ENCODE measurements around the gene KIAA0513. TPM values are rescaled to one million over a fixed set of nuclear protein-coding genes. Genes with fewer than 3 reads are reported as not detected.

Gene KIAA0513
- total RNA-seq, 1 experiment from 2014 or later = 12.4 TPM

DNA sequence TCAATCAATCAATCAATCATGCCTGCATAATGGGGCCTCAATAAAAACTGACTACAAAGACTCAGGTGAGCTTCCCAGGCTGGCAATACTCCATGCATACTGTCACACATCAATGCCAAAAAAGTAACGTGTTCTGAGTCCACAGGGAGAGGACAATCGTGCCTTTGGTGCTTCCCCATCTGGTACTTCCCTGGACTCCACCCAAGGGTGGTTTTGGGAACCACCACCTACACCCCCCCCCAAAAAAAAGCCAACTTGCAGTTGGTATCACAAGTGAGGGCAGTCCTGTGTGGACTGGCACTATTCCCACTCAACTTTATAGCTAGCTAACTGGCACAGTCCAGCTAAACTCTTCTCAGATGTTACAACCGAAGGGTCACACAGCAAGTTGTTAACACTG lies 19.3 kb upstream of the KIAA0513 start:
- Mint-ChIP-seq H3K4me3 (ENCODE audit: low read depth, unreplicated experiment) (peak overlapping the region; percentile 45), H3K36me3 (ENCODE audit: insufficient read depth, unreplicated experiment) (peaks cover 54% of the 10 kb centered on the region), H3K27ac (ENCODE audit: unreplicated experiment) (no peak overlapping the region), H3K4me1 (ENCODE audit: low read depth, unreplicated experiment) (peaks cover 48% of the 10 kb centered on the region), H3K27me3 (ENCODE audit: unreplicated experiment) (no peaks in the 10 kb centered on the region), H3K9me3 (ENCODE audit: low read depth, unreplicated experiment) (no peaks in the 10 kb centered on the region)
- DNase-seq = no peak
- TF ChIP-seq, protein P1, sequence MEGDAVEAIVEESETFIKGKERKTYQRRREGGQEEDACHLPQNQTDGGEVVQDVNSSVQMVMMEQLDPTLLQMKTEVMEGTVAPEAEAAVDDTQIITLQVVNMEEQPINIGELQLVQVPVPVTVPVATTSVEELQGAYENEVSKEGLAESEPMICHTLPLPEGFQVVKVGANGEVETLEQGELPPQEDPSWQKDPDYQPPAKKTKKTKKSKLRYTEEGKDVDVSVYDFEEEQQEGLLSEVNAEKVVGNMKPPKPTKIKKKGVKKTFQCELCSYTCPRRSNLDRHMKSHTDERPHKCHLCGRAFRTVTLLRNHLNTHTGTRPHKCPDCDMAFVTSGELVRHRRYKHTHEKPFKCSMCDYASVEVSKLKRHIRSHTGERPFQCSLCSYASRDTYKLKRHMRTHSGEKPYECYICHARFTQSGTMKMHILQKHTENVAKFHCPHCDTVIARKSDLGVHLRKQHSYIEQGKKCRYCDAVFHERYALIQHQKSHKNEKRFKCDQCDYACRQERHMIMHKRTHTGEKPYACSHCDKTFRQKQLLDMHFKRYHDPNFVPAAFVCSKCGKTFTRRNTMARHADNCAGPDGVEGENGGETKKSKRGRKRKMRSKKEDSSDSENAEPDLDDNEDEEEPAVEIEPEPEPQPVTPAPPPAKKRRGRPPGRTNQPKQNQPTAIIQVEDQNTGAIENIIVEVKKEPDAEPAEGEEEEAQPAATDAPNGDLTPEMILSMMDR (IDR thresholded peaks at IDR 0.05; ENCODE audit: unreplicated experiment) = no peak
- no TSS peak for BruUV-seq (replicated peaks)
- intact Hi-C loops (cut with micrococcal nuclease; ENCODE audit: unreplicated experiment) = no loop called here
- CTCF ChIA-PET = no interaction called here

DNA sequence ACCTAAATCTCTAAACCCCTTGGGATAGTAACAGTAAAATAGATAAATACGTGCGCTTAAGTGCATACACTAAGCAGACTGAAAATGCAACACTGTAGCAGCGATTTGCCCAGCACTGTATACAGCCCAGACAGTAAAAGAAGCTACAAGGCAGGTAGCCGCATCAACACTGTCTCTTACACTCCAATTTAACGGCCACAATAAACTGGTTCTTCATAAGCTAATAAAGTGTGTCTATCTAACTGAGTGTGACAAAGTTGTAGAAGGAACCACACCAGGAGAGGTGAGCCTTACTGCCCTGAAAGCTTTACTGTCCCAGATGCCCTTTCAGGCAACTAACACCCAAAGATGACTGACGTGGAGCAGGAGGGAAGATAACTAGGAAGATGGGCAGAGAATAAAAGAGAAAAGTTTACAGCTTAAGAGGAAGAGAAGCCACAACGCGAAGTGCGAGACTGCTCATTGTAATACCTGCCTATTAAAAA lies 17.1 kb upstream of the KIAA0513 start:
- DNase-seq = no peak
- BruUV-seq (replicated peaks) = TSS peak; percentile 40
- no peaks in the 10 kb centered on the region for H3K9me3 Mint-ChIP-seq (ENCODE audit: low read depth, unreplicated experiment)
- H3K4me1 Mint-ChIP-seq (ENCODE audit: low read depth, unreplicated experiment) = peaks cover 43% of the 10 kb centered on the region
- peaks cover 50% of the 10 kb centered on the region for H3K36me3 Mint-ChIP-seq (ENCODE audit: insufficient read depth, unreplicated experiment)
- TF ChIP-seq, protein P1 (IDR thresholded peaks at IDR 0.05; ENCODE audit: unreplicated experiment) = no peak
- peak overlapping the region; percentile 89 for H3K4me3 Mint-ChIP-seq (ENCODE audit: low read depth, unreplicated experiment)
- H3K27ac Mint-ChIP-seq (ENCODE audit: unreplicated experiment) = peak overlapping the region; percentile 89
- intact Hi-C loops (cut with micrococcal nuclease; ENCODE audit: unreplicated experiment) = loop anchor here (2.0 to 5.0 kb wide), 2 partner anchors 16 to 77 kb away; partner anchors contain the start of gene KIAA0513
- H3K27me3 Mint-ChIP-seq (ENCODE audit: unreplicated experiment) = no peaks in the 10 kb centered on the region
- CTCF ChIA-PET = interaction anchor here (0.8 to 1.6 kb wide), 2 partner anchors 16 to 18 kb away, joined by 3 to 7 read pairs; partner anchors contain the start of gene KIAA0513

DNA sequence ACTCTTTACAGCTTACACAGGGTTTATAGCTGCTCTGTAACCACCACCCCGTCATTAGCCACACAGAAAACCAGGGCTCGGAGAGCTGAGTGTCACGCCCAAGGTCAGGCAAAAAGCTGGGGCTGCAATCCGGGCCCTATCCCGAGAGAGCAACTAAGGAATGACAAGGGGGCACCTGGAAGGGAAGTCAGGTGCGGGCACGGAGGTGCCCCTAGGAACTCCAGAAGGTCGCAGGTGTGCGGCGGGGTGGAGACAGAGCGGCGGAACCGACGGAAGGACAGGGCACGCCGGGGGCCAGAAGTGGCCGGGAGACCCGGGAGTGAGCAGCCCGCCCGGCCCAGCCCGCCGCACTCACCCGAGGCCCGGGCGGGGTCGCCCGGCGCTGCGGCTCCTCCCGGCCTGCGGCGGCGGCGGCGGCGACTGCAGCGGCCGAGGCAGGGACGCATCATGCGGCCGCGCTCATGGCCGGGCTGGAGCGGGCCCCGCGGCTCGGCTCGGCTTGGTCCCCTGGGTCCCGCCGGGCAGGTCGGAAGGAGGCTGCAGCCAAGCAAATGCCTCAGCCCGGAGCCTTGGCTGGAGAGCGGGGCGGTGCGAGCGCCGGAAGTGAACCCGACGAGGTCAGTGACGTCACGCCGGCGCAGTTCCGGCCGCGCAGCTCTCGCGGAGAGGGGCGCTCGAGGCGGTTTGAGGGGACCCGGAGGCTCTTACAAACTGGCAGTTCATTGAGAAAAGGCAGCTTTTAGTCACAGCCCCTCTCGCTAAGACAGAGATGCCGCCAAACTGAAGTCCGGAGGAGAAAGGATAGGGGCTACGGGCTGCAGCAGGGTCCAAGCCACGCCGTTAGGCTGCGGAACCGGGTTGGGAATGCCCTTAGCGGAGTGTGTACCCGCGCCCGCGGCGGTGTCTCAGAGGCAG lies 16.4 kb upstream of the KIAA0513 start, which contains the start of gene ZDHHC7:
Gene ZDHHC7, minus strand, starts transcription at position 605 of the 915 bp plus-strand sequence. CDS start 20,917 bp downstream, outside the sequence.
- H3K9me3 Mint-ChIP-seq (ENCODE audit: low read depth, unreplicated experiment) = no peaks in the 10 kb centered on the region
- H3K27ac Mint-ChIP-seq (ENCODE audit: unreplicated experiment) = peak within 1 kb of the TSS; percentile 89
- TF ChIP-seq, protein P1 (IDR thresholded peaks at IDR 0.05; ENCODE audit: unreplicated experiment) = no peak
- CTCF ChIA-PET = interaction anchor here (0.6 to 1.6 kb wide), 5 partner anchors 15 to 409 kb away, joined by 3 to 7 read pairs (median 4); partner anchors contain the start of gene KIAA0513
- H3K36me3 Mint-ChIP-seq (ENCODE audit: insufficient read depth, unreplicated experiment) = peaks cover 44% of the 10 kb centered on the region
- H3K27me3 Mint-ChIP-seq (ENCODE audit: unreplicated experiment) = no peaks in the 10 kb centered on the region
- H3K4me3 Mint-ChIP-seq (ENCODE audit: low read depth, unreplicated experiment) = peak within 1 kb of the TSS; percentile 89
- peaks cover 36% of the 10 kb centered on the region for H3K4me1 Mint-ChIP-seq (ENCODE audit: low read depth, unreplicated experiment)
- no TSS peak for BruUV-seq (replicated peaks)
- intact Hi-C loops (cut with micrococcal nuclease; ENCODE audit: unreplicated experiment) = loop anchor here (2.0 to 5.0 kb wide), 2 partner anchors 16 to 76 kb away; partner anchors contain the start of gene KIAA0513
- DNase-seq = peak; percentile 92

DNA sequence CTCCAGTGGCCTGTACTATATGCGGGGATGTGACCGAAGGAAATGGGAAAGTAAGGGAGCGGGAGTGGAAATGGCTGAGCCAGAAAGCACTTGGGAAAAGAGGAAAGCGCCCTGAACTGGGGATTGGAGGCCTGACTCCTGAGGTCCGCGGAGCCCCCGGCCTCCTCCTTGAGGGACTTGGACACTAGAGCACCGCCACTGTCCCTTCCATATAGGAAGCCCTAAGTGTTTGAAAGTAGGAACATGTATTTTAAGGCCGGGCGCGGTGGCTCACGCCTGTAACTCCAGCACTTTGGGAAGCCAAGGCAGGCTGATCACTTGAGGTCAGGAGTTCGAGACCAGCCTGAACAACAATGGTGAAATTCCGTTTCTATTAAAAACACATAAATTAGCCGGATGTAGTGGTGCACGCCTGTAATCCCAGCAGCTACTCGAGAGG lies 15.7 kb upstream of the KIAA0513 start:
- Mint-ChIP-seq H3K27ac (ENCODE audit: unreplicated experiment) (peak overlapping the region; percentile 89), H3K36me3 (ENCODE audit: insufficient read depth, unreplicated experiment) (peaks cover 41% of the 10 kb centered on the region), H3K4me1 (ENCODE audit: low read depth, unreplicated experiment) (peaks cover 29% of the 10 kb centered on the region), H3K4me3 (ENCODE audit: low read depth, unreplicated experiment) (peak overlapping the region; percentile 89), H3K27me3 (ENCODE audit: unreplicated experiment) (no peaks in the 10 kb centered on the region), H3K9me3 (ENCODE audit: low read depth, unreplicated experiment) (no peaks in the 10 kb centered on the region)
- no peak for DNase-seq
- CTCF ChIA-PET = interaction anchor here (0.6 to 1.2 kb wide), 3 partner anchors 15 to 409 kb away, joined by 3 to 7 read pairs (median 4); no protein-coding TSS in a partner anchor
- intact Hi-C loops (cut with micrococcal nuclease; ENCODE audit: unreplicated experiment) = loop anchor here (2.0 to 5.0 kb wide), 2 partner anchors 15 to 75 kb away; partner anchors contain the start of gene KIAA0513
- TSS peak; percentile 100 for BruUV-seq (replicated peaks)
- TF ChIP-seq, protein P1 (IDR thresholded peaks at IDR 0.05; ENCODE audit: unreplicated experiment) = no peak

All from Calu3 (cell line).